NCI-H526 (cell line): ENCODE measurements around the gene POGLUT2.

Source experiments
- DNase-seq, 2 experiments: peaks; one replicate each; lab custom pipeline; 2025; lab: John Stamatoyannopoulos, UW

POGLUT2 gene

GRCh38 chr13:102768909-102769308 is 29.9 kb downstream of the POGLUT2 start:
- DNase-seq: no peak

DNA sequence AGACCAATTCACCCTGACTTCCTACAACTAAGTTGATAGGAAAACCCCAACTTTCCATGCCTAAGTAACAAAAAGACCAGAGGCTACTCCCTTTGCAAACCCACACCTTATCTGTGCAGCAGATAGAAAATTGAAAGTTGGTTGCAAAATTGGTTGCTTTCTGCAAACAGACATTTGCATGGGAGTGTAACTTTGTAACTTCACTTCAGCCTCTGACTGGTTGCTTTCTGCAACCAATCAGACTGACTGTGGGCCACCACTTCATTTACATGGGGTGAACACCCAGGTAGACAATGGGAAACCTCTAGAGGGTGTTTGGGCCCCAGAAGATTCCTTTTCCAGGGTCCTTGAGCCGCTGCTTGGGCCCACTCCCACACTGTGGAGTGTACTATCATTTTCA is 35.0 kb downstream of the POGLUT2 start:
- DNase-seq: no peak

GRCh38 chr13:102761071-102761470 is 37.7 kb downstream of the POGLUT2 start:
- DNase-seq: no peak

DNA sequence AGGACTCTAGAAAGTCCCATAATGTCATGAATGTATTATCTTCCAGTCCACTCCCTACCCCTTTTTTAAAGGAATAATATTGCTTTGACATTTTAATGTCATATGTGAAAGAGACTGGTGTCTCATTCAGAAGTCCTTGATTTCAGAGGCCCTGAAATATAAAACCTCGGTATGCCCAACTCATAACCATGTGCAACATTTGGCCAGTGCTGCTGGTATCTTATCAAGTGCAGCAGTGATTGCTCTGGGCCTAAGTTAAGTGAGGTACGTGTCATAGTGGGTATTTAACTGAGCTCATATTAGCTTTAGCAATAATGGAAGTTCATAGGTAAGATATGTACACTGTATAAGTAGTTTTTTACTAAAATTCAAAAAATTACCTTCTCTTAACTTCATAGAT is 39.9 kb downstream of the POGLUT2 start:
- no peak for DNase-seq

- no peak for DNase-seq
Observed at GRCh38 chr13:102757006-102757405, 41.8 kb downstream of the POGLUT2 start.

DNA sequence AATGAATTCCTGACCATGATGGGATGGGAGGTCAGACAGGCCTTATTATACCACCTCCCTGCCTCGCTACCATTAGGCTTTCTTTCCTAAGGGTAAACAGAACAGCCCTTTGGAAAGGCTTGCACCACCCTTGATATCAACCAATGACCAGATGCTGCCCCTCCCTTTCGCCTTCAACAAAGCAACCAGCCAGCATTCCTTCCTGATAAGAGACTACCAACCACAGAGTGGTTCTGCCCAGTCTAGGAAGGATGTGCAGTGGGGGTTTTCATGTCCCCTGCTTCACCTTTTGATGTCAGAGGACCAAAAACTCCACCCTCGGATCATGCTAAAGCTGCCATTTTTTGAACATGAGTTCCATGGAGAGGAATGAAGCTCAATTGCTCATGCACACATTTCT is 46.9 kb downstream of the POGLUT2 start:
- DNase-seq: no peak

GRCh38 chr13:102742506-102742905 is 56.3 kb downstream of the POGLUT2 start:
- DNase-seq: no peak

DNA sequence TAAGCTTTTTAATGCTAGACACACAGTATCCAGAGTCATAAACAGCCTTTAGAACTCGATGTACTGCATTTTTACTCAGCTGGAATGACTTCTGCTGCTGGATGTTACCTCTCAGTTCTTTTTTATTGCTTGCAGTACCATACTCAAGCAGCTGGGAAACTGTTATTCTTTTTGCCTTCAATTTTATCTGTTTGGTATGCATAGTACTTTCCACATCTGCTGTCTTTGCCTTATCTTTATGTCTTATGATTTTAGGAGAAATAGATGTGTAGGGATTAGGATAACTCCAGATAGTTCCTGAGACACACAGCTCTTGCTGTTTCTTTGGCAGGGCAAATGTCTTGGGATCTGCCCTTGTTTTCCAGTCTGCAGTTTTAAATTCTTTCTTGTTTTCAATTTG is 56.7 kb downstream of the POGLUT2 start:
- no peak for DNase-seq
